ENCODE measurements around the gene CTNNA3. TPM values are rescaled to one million over a fixed set of nuclear protein-coding genes. Genes with fewer than 3 reads are reported as not detected.

Gene CTNNA3
- total and polyA plus RNA-seq, 3 donors from 2014 or later: 17.8 to 19.4 (median 18.3) TPM

DNA sequence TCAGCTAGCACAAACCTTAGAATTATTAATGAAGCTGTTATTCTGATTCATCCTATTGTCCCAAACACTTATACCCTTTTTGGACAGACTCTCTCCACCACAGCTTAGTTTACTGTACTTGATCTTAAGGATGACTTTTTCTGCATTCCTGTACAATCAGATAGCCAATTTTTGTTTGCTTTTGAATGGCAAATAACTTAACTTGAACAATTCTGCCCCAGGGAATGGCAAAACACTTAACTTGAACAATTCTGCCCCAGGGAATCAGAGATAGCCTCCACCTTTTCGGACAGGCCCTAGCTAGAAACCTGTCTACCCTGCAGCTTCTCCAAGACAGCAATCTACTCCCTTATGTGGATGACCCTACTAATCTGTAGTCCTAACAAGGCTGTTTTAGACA, 1438.2 kb downstream of the CTNNA3 start:
- H3K27ac ChIP-seq: no peak overlapping the region
- H3K4me3 ChIP-seq: no peak overlapping the region
- TF ChIP-seq, protein P1, sequence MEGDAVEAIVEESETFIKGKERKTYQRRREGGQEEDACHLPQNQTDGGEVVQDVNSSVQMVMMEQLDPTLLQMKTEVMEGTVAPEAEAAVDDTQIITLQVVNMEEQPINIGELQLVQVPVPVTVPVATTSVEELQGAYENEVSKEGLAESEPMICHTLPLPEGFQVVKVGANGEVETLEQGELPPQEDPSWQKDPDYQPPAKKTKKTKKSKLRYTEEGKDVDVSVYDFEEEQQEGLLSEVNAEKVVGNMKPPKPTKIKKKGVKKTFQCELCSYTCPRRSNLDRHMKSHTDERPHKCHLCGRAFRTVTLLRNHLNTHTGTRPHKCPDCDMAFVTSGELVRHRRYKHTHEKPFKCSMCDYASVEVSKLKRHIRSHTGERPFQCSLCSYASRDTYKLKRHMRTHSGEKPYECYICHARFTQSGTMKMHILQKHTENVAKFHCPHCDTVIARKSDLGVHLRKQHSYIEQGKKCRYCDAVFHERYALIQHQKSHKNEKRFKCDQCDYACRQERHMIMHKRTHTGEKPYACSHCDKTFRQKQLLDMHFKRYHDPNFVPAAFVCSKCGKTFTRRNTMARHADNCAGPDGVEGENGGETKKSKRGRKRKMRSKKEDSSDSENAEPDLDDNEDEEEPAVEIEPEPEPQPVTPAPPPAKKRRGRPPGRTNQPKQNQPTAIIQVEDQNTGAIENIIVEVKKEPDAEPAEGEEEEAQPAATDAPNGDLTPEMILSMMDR (IDR thresholded peaks at IDR 0.05): no peak
- TF ChIP-seq POLR2A (IDR thresholded peaks at IDR 0.05): no peak
- intact Hi-C loops (cut with DNase I; ENCODE audit: low total_unique reads): no loop called here
- H3K4me1 ChIP-seq: peaks cover 14% of the 10 kb centered on the region
- DNase-seq: no peak
- WGBS, 2 donors: 64 to 85% methylated on average over 1 of the region's 1 CpG
- no peaks in the 10 kb centered on the region for H3K36me3 ChIP-seq (ENCODE audit: low read depth, missing control alignments)
- H3K27me3 ChIP-seq: no peaks in the 10 kb centered on the region
- H3K9me3 ChIP-seq: no peaks in the 10 kb centered on the region

DNA sequence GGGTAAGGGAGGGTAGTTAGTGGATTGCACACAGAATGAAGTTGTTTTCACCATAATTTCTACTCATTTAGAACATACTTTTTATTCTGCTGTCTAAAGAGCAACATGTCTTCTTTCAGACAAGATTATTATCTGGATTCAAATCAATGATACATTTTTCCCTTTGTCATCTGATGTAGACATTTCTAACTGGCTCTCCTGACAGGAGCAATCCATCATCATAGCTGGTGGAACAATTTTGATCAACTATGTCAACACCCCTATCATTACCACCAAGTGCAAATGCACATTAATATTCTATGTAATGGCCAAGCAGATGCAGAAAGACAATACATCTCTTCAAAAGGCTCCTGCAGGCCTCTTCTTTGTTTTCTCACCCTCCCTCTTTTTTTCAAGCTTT, 1443.0 kb downstream of the CTNNA3 start:
- TF ChIP-seq, protein P1 (IDR thresholded peaks at IDR 0.05): no peak
- TF ChIP-seq POLR2A (IDR thresholded peaks at IDR 0.05): no peak
- Histone ChIP-seq H3K9me3 (no peaks in the 10 kb centered on the region), H3K27me3 (no peaks in the 10 kb centered on the region), H3K27ac (no peak overlapping the region), H3K4me3 (no peak overlapping the region), H3K4me1 (no peaks in the 10 kb centered on the region), H3K36me3 (ENCODE audit: low read depth, missing control alignments) (no peaks in the 10 kb centered on the region)
- no peak for DNase-seq
- intact Hi-C loops (cut with DNase I; ENCODE audit: low total_unique reads): no loop called here

DNA sequence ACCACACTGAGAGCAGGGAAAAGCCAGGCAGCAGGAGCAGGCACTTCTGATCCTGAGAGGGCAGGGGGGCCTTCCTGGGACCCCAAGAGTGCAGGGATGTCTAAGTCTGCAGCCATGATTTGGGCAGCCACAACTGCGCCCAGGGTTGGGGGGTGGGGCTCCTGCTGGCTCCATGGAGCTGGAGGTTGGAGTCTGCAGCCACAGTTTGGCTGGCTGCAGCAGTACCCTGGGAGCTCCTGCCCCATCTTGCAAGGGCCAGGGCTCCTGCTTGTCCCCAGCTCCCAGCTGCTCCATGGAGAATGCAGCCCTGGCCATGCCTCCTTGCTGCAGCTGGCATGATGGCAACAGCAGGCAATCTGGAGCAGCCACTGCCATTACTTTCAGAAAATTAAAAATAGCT, 1449.8 kb downstream of the CTNNA3 start:
- intact Hi-C loops (cut with DNase I; ENCODE audit: low total_unique reads): no loop called here
- no peak for TF ChIP-seq POLR2A (IDR thresholded peaks at IDR 0.05)
- TF ChIP-seq, protein P1 (IDR thresholded peaks at IDR 0.05): no peak
- H3K4me3 ChIP-seq: no peak overlapping the region
- H3K27ac ChIP-seq: no peak overlapping the region
- no peaks in the 10 kb centered on the region for H3K36me3 ChIP-seq (ENCODE audit: low read depth, missing control alignments)
- H3K27me3 ChIP-seq: no peaks in the 10 kb centered on the region
- no peak for DNase-seq
- no peaks in the 10 kb centered on the region for H3K4me1 ChIP-seq
- no peaks in the 10 kb centered on the region for H3K9me3 ChIP-seq
- WGBS, 2 donors: 100% methylated on average over 1 of the region's 1 CpG; no CpG with 5 or more reads in 1 of the 2 donors

DNA sequence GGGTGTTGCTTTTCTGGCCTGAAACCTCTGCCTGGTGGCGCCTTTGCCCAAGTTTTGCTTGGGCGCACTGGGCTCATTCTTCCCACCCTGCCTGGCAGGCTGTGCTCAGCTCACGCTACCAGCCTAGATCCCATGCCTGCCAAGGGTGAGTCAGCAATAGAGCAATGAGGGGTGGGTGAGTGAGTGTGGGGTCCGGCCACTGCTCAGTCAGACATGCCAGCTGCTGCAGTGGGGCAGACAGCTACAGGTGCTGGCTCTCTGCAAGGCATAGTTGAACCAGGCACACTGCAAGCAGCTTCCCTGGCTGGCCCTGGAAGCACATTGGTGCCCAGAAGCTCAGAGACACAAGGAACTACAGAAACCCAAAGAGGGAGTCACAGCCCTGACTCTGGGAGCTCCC, 1451.0 kb downstream of the CTNNA3 start:
- intact Hi-C loops (cut with DNase I; ENCODE audit: low total_unique reads): no loop called here
- no peaks in the 10 kb centered on the region for H3K4me1 ChIP-seq
- TF ChIP-seq POLR2A (IDR thresholded peaks at IDR 0.05): no peak
- TF ChIP-seq, protein P1 (IDR thresholded peaks at IDR 0.05): no peak
- H3K4me3 ChIP-seq: no peak overlapping the region
- 96 to 100% methylated on average over 3 to 4 of the region's 4 CpGs for whole genome bisulfite sequencing, 2 donors
- H3K27me3 ChIP-seq: no peaks in the 10 kb centered on the region
- no peak overlapping the region for H3K27ac ChIP-seq
- H3K9me3 ChIP-seq: no peaks in the 10 kb centered on the region
- no peak for DNase-seq
- no peaks in the 10 kb centered on the region for H3K36me3 ChIP-seq (ENCODE audit: low read depth, missing control alignments)

DNA sequence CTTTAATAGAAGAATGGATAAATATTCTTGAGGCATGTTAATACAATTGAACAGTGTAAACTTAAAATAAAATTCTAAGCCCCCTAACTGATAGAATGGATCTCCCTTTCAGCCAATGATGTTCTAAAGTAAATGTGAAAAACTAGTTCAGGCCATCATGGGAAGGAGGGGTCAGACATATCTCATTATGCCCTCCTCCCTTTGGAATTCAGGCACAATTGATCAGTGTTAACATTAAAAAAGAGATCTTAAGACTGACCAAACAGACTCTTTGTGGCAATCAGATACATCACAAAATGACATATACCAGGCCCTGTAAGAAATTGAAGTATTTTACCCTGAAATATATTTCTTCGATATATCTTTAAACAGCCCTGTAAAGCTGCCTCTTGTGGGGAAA, 1453.1 kb downstream of the CTNNA3 start:
- Histone ChIP-seq H3K36me3 (ENCODE audit: low read depth, missing control alignments) (no peaks in the 10 kb centered on the region), H3K4me1 (no peaks in the 10 kb centered on the region), H3K27me3 (no peaks in the 10 kb centered on the region), H3K4me3 (no peak overlapping the region), H3K27ac (no peak overlapping the region), H3K9me3 (no peaks in the 10 kb centered on the region)
- TF ChIP-seq, protein P1 (IDR thresholded peaks at IDR 0.05): no peak
- no peak for TF ChIP-seq POLR2A (IDR thresholded peaks at IDR 0.05)
- intact Hi-C loops (cut with DNase I; ENCODE audit: low total_unique reads): no loop called here
- no peak for DNase-seq
- WGBS, 2 donors: 96 to 100% methylated on average over 1 of the region's 1 CpG

All from testis (tissue), 3 donors.